Neural progenitor cell (in vitro differentiated cells): ENCODE data around the gene TMEM43.

Experiments used
- EZH2phosphoT487 ChIP-seq: fragments of 200-600 bp; sonication (generic); IDR thresholded peaks from 2 replicates; pipeline ENCODE4 v1.6.1; 2017; ENCODE audit warnings: antibody characterized with exemption
- TF ChIP-seq, protein P1 (sequence below): fragments of 200-600 bp; sonication (generic); IDR thresholded peaks from 2 replicates; pipeline ENCODE4 v1.5.1; 2017; ENCODE audit warnings: antibody characterized with exemption, mild to moderate bottlenecking

DNA sequence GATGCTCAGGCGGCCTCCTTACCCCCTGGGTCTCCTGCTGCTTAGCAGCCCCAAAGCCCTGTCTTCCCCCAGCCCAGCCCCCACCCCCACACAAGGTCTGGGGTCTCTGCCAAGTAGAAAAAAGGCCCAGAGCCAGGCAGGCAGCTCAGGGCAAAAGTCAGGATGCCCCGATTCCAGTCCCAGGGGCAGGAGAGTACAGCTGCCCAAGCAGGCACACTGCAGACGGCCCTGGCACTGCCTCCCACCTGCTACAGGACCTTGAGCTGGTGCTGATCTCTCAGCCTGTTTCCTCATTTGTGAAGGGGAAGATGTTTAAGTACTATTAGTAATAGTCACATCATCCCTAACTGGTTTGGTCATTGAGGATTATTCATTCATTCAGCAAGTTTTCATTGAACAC lies 12.6 kb downstream of the TMEM43 start:
- no peak for TF ChIP-seq EZH2phosphoT487
- TF ChIP-seq, protein P1, sequence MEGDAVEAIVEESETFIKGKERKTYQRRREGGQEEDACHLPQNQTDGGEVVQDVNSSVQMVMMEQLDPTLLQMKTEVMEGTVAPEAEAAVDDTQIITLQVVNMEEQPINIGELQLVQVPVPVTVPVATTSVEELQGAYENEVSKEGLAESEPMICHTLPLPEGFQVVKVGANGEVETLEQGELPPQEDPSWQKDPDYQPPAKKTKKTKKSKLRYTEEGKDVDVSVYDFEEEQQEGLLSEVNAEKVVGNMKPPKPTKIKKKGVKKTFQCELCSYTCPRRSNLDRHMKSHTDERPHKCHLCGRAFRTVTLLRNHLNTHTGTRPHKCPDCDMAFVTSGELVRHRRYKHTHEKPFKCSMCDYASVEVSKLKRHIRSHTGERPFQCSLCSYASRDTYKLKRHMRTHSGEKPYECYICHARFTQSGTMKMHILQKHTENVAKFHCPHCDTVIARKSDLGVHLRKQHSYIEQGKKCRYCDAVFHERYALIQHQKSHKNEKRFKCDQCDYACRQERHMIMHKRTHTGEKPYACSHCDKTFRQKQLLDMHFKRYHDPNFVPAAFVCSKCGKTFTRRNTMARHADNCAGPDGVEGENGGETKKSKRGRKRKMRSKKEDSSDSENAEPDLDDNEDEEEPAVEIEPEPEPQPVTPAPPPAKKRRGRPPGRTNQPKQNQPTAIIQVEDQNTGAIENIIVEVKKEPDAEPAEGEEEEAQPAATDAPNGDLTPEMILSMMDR, result no peak
